Measurements from ENCODE around the gene NFAM1. TPM values are rescaled to one million over a fixed set of nuclear protein-coding genes. Genes with fewer than 3 reads are reported as not detected.

Gene NFAM1
- total RNA-seq, 1 experiment from 2014 or later: 0.12 TPM

GRCh38 chr22:42462016-42462415 lies 29.8 kb upstream of the NFAM1 start:
- POLR2A ChIA-PET: no interaction called here
- Histone ChIP-seq H3K9me3 (ENCODE audit: control insufficient read depth in 1 of 2, insufficient read depth in 1 of 2, low read depth in 1 of 2, low read length in 2 of 2) (no peaks in the 10 kb centered on the region), H3K4me3 (replicated peaks in 1 of 2; ENCODE audit: low read depth in 1 of 2, low read length in 2 of 2) (no peak overlapping the region), H3K9me2 (ENCODE audit: insufficient read depth) (no peaks in the 10 kb centered on the region), H3K27ac (ENCODE audit: low read depth, low read length) (no peak overlapping the region), H4K20me1 (ENCODE audit: insufficient read depth) (no peaks in the 10 kb centered on the region), H3K4me1 (ENCODE audit: control insufficient read depth in 1 of 2, insufficient read depth in 2 of 2, low read length in 2 of 2) (no peaks in the 10 kb centered on the region), H3K27me3 (ENCODE audit: insufficient read depth, low read length) (no peaks in the 10 kb centered on the region), H3K4me2 (ENCODE audit: low read length) (no peak overlapping the region), H3K9ac (ENCODE audit: low read length) (no peak overlapping the region), H3K79me2 (ENCODE audit: insufficient read depth, low read length) (no peaks in the 10 kb centered on the region), H3K36me3 (ENCODE audit: control insufficient read depth in 1 of 2, insufficient read depth in 2 of 2, low read length in 2 of 2) (no peaks in the 10 kb centered on the region), H2AFZ (ENCODE audit: low read depth, low read length, poor library complexity, severe bottlenecking) (no peak overlapping the region)
- DNase-seq (ENCODE audit: low read depth, low spot score) (no peak), ATAC-seq (no peak)
- TF ChIP-seq EZH2 (IDR thresholded peaks at IDR 0.05): no peak
- TF ChIP-seq POLR2A (IDR thresholded peaks at IDR 0.05; ENCODE audit: borderline replicate concordance, extremely low read depth, insufficient read depth, insufficient read length): no peak
- no peak for TF ChIP-seq FOSL1 (IDR thresholded peaks at IDR 0.05; ENCODE audit: low read depth)
- no peak for TF ChIP-seq ZFX (IDR thresholded peaks at IDR 0.05)
- no peak for TF ChIP-seq MAX (IDR thresholded peaks at IDR 0.05)
- intact Hi-C loops (cut with micrococcal nuclease): no loop called here
- RAD21 ChIA-PET (ENCODE audit: low non-redundant PET in 1 of 2, low total read pairs in 2 of 2, uncharacterized antibody in 2 of 2, unreplicated experiment in 2 of 2): no interaction called here
- CTCF ChIA-PET: interaction anchor here (1.8 kb wide), 1 partner anchor 11 kb away, joined by 5 read pairs; no protein-coding TSS in a partner anchor
- no TSS peak for BruUV-seq (replicated peaks)

GRCh38 chr22:42461511-42461910 lies 29.3 kb upstream of the NFAM1 start:
- CTCF ChIA-PET: no interaction called here
- Histone ChIP-seq H3K9ac (ENCODE audit: low read length) (no peak overlapping the region), H3K9me2 (ENCODE audit: insufficient read depth) (no peaks in the 10 kb centered on the region), H3K4me3 (replicated peaks in 1 of 2; ENCODE audit: low read depth in 1 of 2, low read length in 2 of 2) (no peak overlapping the region), H3K79me2 (ENCODE audit: insufficient read depth, low read length) (no peaks in the 10 kb centered on the region), H3K27ac (ENCODE audit: low read depth, low read length) (no peak overlapping the region), H3K27me3 (ENCODE audit: insufficient read depth, low read length) (peaks cover under 1% of the 10 kb centered on the region; the same call in 1 of the 2 replicates), H3K4me1 (ENCODE audit: control insufficient read depth in 1 of 2, insufficient read depth in 2 of 2, low read length in 2 of 2) (no peaks in the 10 kb centered on the region), H2AFZ (ENCODE audit: low read depth, low read length, poor library complexity, severe bottlenecking) (no peak overlapping the region), H3K36me3 (ENCODE audit: control insufficient read depth in 1 of 2, insufficient read depth in 2 of 2, low read length in 2 of 2) (no peaks in the 10 kb centered on the region), H3K4me2 (ENCODE audit: low read length) (no peak overlapping the region), H4K20me1 (ENCODE audit: insufficient read depth) (no peaks in the 10 kb centered on the region), H3K9me3 (ENCODE audit: control insufficient read depth in 1 of 2, insufficient read depth in 1 of 2, low read depth in 1 of 2, low read length in 2 of 2) (no peaks in the 10 kb centered on the region)
- POLR2A ChIA-PET: no interaction called here
- ATAC-seq (no peak), DNase-seq (ENCODE audit: low read depth, low spot score) (no peak)
- RAD21 ChIA-PET (ENCODE audit: low non-redundant PET in 1 of 2, low total read pairs in 2 of 2, uncharacterized antibody in 2 of 2, unreplicated experiment in 2 of 2): no interaction called here
- no TSS peak for BruUV-seq (replicated peaks)
- intact Hi-C loops (cut with micrococcal nuclease): no loop called here
- TF ChIP-seq CEBPB (IDR thresholded peaks at IDR 0.05; ENCODE audit: low read depth) (no peak), POLR2A (IDR thresholded peaks at IDR 0.05; ENCODE audit: borderline replicate concordance, extremely low read depth, insufficient read depth, insufficient read length) (no peak), EGR1 (IDR thresholded peaks at IDR 0.05; ENCODE audit: low read depth) (no peak)
